Coronary artery (tissue), 2 donors: ENCODE results near the gene ARSI.

Experiments
- DNase-seq: peaks from one replicate; pipeline ENCODE4 v3.0.0-alpha.2; 2017; ENCODE audit warnings: low spot score
- H3K27ac ChIP-seq, 2 donors: fragments of 200-600 bp; sonication (generic); one replicate each; pipeline ENCODE4 v1.5.1; 2016 to 2019
- H3K4me3 ChIP-seq: fragments of 200-600 bp; sonication (generic); 2 replicates; pipeline ENCODE4 v1.5.1; 2016; ENCODE audit warnings: mild to moderate bottlenecking, moderate library complexity
- TF ChIP-seq, protein P1 (sequence below): fragments of 200-600 bp; sonication (generic); IDR thresholded peaks from one replicate; pipeline ENCODE4 v1.5.1; 2019; ENCODE audit warnings: antibody characterized with exemption

ARSI gene

DNA sequence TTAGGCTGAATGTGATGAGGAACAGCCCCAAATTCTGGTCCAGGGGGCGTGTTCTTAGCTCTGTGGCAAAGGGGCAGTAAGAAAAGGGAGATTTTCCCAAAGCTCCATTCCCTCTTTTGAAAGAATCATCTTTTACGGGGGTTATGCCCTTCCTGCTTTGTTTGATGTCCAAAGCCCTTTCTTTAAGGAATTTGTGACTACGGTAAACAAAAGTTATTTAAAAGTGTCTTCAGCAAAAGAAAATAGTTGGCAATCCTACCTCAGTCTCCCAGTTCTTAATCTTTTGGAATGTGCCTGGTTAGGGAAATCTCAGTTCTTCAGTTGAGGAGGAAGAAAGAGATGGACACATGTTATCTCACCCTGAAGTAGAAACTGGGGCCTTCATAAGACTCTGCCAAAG is 24.4 kb upstream of the ARSI start:
- TF ChIP-seq, protein P1, sequence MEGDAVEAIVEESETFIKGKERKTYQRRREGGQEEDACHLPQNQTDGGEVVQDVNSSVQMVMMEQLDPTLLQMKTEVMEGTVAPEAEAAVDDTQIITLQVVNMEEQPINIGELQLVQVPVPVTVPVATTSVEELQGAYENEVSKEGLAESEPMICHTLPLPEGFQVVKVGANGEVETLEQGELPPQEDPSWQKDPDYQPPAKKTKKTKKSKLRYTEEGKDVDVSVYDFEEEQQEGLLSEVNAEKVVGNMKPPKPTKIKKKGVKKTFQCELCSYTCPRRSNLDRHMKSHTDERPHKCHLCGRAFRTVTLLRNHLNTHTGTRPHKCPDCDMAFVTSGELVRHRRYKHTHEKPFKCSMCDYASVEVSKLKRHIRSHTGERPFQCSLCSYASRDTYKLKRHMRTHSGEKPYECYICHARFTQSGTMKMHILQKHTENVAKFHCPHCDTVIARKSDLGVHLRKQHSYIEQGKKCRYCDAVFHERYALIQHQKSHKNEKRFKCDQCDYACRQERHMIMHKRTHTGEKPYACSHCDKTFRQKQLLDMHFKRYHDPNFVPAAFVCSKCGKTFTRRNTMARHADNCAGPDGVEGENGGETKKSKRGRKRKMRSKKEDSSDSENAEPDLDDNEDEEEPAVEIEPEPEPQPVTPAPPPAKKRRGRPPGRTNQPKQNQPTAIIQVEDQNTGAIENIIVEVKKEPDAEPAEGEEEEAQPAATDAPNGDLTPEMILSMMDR, result no peak
- DNase-seq, result no peak
- H3K27ac ChIP-seq, result no peak overlapping the region

DNA sequence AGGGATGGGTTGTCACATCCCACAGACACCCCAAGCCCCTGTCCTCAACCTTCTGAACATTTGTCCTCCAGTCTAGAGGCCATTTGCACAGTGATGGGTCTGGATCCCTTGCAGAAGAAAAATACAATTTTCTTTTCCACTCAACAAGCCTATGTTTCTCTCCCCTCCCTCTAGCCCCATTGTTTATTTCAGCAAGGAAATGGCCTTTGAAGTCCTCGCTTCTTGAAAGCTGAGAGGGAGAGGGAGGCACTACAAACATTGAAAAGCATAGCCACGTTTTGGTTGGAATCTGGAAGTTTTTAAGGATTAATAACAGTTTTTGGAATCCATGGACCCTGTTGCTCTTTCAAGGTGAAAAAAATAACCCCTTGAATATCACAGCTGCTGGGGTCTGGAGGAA is 24.0 kb upstream of the ARSI start:
- H3K4me3 ChIP-seq, result no peak overlapping the region
- no peak for DNase-seq
- TF ChIP-seq, protein P1, result no peak
- H3K27ac ChIP-seq, result no peak overlapping the region

More for the DNA sequence above, 24.4 kb upstream of the ARSI start:
- no peak overlapping the region for H3K4me3 ChIP-seq

DNA sequence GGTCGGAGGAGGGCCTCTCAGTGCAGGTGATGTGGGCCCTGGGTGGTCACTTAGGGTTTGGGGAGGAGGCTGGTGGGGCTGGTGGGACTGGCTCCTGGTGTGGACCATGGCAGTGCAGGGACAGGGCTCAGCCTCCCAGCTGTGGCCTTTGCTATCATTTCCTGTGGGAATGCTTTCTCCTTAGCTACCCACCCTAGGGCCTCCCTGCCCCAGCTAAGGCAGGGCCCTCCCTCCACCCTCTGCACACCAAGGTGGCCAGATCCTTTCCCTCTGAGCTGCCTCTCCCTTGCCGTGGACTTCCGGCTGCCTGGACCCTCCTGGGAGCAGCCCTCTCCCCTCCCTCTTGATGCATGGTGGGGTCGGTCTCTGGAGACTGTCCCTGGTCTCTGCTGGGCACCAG is 22.7 kb upstream of the ARSI start:
- TF ChIP-seq, protein P1, result no peak
- no peak for DNase-seq
- Histone ChIP-seq H3K4me3 (no peak overlapping the region), H3K27ac (no peak overlapping the region)

DNA sequence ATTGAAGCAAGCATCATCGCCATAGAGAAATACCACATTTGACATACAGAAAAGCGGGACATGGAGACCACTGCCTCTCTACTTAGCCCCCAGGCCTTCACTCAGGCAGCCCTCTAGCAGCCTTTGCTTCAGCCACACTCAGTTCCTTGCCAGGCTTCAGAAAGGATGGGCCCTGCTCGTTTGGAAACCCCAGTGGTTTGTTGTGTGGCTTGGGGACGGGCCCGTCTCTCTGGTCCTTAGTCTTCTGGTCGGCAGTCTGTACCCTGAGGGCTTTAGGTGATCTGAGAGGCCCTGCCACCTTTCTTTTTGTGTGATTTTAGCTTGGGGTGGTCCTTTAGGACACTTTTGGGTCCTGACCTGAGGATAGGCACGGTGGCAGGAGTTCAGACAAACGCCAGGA is 21.1 kb upstream of the ARSI start:
- TF ChIP-seq, protein P1, result no peak
- no peak for DNase-seq
- H3K4me3 ChIP-seq, result no peak overlapping the region
- no peak overlapping the region for H3K27ac ChIP-seq

DNA sequence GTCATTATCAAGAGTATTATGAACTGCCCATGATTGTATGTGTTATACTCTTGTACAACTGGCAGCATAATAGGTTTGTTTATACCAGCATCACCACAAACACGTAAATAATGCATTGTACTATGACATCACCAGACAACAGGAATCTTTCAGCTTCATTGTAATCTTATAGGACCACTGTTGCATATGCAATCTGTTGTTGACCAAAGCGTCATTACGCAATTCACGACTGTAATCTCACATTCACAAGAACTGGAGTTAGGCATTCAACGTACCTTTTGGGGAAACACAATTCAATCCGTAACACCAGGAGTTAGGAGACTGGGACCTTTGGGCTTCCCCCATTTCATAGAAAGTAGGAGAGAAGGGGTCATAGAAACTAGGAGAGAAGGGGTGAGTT is 20.4 kb upstream of the ARSI start:
- Histone ChIP-seq H3K4me3 (no peak overlapping the region), H3K27ac (no peak overlapping the region)
- TF ChIP-seq, protein P1, result no peak
- DNase-seq, result no peak

DNA sequence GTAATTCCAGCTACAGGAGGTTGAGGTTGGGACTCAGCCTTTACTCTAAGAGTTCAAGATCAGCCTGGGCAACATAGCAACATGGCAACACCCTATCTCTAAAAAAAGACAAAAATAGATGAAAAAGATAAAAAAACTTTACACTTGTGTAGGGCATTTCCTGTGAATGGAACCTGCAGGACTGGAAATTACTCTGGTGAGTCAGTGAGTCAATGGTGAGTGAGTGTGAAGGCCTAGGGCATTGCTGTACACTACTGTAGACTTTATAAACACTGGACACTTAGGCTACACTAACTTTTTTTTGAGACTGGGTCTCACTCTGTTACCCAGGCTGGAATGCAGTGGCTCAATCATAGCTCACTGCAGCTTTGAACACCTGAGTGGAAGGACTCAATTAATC is 19.5 kb upstream of the ARSI start:
- no peak overlapping the region for H3K4me3 ChIP-seq
- DNase-seq, result no peak
- H3K27ac ChIP-seq, result no peak overlapping the region
- TF ChIP-seq, protein P1, result no peak

DNA sequence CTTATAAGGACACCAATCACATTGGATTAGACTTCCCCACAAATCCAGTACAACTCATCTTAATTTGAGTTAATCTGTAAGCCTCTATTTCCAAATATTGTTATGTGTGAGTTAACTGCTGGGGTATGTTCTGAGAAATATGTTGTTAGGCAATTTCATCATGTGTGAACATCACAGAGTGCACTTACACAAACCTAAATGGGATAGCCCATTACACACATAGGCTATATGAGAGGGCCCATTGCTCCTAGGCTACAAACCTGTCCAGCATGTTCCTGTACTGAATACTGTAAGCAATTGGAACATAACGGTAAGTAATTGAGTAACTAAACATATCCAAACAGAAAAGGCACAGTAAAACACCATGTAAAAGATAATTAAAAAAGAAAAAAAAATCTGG is 19.1 kb upstream of the ARSI start:
- no peak overlapping the region for H3K4me3 ChIP-seq
- H3K27ac ChIP-seq, result no peak overlapping the region

More for the DNA sequence above, 19.1 kb upstream of the ARSI start:
- DNase-seq, result no peak
- TF ChIP-seq, protein P1, result no peak
